ENCODE data around the gene KDM2A.
"Not testable (repeated sequence)": the region's sequence is repeated elsewhere in the genome, so short reads cannot be mapped to it uniquely, and the experiment has no call there.

Gene KDM2A

DNA sequence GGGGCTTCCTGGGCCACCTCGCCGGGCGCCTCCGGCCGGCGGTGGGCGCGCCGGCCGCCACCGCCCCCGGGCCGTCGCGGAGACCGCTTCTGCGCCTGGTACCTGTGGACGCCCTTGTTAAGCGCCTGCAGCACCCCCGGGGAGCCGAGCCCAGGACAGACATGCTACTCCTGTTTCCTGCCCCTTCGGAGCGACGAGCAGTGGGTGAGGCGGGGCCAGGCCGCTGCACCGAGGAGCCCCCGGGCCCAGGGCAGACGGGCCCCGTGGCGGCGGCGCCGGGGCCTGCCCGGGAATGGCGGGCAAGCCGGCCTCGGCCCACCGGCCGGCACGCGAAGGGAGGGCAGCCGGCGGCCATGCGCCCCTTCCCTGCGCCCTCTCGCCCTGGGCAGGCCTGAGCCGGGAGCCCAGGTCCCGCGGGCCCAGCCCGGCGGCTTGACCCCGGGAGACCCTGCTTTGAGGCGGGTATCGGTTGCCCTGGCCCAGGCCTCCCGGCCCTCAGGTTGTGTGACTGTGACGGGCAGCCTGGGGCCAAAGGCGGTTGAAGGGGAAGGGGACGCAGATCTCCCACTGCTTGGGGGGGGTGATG, 789 bp upstream of the KDM2A start:
- DNase-seq: peak; percentile 59

DNA sequence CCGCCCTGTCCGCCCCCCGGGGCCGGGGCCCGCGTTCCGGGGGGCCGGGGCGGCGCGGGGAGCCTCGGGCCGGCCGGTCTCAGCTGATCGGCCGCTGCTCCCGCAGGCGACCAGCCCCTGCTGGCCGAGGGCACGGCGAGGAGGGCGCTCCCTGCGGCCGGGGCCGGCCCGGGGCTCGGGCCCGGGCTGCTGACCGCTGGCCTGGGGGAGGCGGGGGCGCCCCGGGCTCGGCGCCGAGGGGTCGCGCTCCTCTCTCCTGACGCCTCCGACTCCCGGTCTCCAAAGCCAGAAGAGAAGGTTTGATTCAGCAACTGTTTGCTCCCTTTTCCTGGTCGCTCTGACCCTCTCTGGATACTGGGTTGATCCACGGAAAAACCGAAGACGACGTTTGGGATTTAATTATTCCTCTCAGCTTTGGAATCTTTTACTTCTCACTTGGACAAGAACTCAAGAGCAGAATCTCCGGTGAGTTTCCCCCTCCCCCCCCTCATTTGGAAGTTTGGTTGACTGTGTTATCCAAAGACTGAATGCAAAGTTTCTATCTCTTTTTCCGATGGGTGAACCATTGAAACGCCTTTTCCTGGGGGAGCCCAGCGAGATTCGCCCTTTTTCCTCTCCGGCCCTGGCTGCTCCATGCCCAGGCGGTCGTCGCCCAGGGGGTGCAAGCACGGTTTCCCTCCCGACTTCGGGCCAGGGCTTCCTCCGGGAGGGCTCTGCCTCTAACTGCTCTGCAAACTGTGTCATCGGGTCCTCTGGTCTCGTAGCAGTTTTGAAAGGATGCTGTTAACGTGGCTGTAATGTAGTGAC, 725 bp downstream of the KDM2A start:
- DNase-seq: no peak

GRCh38 chr11:67120456-67120855, 1.4 kb downstream of the KDM2A start:
- DNase-seq: no peak

GRCh38 chr11:67120881-67121710, 2.0 kb downstream of the KDM2A start:
- peak; percentile 36 for DNase-seq

DNA sequence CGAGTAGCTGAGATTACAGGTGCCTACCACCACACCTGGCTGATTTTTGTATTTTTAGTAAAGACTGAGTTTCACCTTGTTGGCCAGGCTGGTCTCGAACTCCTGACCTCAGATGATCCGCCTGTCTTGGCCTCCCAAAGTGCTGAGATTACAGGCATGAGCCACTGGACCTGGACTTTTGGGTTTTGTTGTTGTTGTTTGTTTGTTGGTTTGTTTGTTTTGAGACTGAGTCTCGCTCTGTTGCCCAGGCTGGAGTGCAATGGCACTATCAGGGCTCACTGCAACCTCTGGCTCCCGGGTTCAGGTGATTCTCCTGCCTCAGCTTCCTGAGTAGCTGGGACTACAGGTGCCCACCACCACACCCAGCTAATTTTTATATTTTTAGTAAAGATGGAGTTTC, 4.7 kb downstream of the KDM2A start:
- DNase-seq: not testable (repeated sequence)

GRCh38 chr11:67126243-67126642, 7.2 kb downstream of the KDM2A start:
- DNase-seq: not testable (repeated sequence)

DNA sequence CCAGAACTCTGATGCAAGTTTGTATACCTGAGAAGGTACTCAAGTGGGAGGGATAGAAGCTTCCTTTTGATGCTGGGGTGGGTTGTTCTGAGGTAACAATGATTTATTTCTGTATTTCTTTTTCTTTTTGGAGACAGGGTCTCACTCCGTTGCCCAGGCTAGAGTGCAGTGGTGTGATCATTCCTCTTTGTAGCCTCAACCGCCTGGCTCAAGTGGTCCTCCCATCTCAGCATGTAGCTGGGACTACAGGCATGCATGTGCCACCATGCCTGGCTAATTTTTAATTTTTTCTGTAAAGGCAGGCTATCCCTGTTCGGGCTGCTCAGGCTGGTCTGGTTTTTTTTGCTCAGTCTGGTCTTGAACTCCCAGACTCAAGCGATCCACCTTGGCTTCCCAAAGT, 7.9 kb downstream of the KDM2A start:
- no peak for DNase-seq

- not testable (repeated sequence) for DNase-seq
Measured at GRCh38 chr11:67130861-67131260, 11.8 kb downstream of the KDM2A start.

DNA sequence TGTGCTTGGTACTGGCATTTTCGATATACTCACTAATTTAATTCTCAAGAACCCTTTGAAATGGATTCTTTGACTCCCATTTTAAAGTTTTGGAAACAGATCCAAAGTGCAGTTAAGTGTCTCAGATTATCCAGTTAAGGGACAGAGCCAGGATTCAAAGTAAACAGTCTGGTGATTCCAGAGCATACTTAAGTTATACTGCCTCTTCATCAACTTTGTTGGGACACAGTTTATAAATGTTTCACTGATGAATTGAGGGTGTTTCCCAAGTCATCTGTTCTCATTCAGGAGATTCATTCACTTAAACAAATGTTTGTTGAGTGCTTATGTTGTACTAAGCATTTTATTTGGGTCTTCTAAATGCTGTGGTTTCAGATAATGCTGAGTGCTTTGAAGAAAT, 17.1 kb downstream of the KDM2A start:
- no peak for DNase-seq

- no peak for DNase-seq
Measured at GRCh38 chr11:67138922-67139321, 19.9 kb downstream of the KDM2A start.

GRCh38 chr11:67146516-67147226, 27.6 kb downstream of the KDM2A start:
- DNase-seq: no peak

DNA sequence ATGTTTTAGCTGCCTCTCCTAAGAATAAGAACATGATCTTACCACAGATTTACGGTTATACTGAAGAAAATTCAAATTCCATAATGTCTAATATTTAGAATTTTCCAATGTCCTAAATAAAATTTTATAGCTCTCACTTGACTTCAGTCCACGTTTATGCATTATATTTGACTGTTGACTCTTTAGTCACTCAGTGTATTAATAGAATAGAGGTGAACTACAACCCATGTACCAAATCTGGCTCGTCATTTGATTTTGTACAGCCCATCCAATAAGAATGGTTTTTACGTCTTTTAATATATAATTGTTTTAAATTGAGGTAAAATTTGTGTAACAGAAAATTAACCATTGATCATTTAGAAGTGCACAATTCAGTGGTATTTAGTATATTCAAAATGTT, 34.9 kb downstream of the KDM2A start:
- no peak for DNase-seq

DNA sequence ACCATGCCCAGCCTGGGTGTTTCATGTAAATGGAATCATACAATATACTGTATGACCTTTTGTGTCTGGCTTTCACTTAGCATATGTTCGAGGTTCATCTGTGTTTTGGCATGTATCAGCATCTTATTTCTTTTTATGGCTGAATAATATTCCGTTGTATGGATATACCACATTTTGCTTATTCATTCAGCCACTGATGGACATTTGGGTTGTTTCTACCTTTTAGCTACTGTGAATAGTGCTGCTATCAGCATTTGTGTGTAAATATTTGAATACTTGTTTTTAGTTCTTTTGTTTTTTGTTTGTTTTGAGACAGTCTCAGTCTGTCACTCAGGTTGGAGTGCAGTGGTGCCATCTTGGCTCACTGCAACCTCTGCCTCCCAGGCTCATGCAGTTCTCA, 35.7 kb downstream of the KDM2A start:
- no peak for DNase-seq

DNA sequence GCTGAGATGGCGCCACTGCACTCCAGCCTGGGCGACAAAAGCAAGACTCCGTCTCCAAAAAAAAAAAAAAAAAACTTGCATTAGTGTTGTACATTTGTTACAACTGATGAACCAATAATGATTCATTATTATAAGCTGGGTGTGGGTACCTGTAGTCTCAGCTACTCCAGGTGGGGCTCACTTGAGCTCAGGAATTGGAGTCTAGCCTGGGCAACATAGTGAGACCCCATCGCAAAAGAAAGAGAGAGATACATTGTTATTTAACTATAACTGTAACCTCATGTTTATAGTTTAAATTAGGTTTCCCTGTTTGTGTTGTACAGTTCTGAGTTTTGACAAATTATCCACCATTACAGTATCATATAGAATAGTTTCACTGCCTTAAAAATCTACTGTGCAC, 38.6 kb downstream of the KDM2A start:
- DNase-seq: no peak

- DNase-seq: no peak
Measured at GRCh38 chr11:67158221-67158620, 39.2 kb downstream of the KDM2A start.

DNA sequence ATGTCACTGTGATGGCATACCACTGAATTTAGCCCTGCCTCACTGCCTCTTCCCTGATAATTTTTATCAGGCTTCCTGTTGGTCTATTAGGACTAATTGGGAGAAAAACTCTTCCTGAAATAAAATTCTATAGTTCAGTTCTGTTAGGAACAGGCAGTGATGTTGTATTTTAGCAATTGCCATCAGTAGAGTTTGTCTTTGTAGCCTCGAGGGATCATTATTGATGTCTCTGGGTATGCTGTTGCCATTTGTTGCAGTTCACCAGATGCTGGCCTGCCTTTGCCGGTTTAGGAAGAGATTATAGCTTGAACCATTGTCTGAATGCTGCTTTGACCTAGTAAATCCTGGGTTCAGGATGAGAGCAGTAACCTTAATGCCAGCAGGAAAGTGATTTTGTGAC, 41.0 kb downstream of the KDM2A start:
- DNase-seq: no peak

- DNase-seq: no peak
Measured at GRCh38 chr11:67160872-67161783, 42.1 kb downstream of the KDM2A start.

DNA sequence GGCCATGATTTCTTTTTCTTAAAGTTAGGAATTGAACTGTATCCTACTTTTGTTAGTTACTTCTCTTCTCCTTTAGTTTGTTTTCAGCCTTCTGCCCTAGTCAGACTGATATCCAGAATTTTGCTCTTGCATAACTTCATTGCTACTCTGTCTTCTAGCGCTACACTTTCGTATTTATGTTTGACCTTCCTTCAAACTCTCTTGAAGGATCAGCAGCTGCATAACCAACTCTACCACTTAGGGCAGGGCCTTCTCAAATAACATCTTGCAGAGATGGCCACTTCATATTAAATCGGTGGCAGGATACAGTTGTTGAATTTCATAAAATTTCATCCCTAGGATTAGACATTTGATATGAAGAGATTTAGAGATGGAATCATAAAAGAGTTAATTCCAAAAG, 43.9 kb downstream of the KDM2A start:
- no peak for DNase-seq

DNA sequence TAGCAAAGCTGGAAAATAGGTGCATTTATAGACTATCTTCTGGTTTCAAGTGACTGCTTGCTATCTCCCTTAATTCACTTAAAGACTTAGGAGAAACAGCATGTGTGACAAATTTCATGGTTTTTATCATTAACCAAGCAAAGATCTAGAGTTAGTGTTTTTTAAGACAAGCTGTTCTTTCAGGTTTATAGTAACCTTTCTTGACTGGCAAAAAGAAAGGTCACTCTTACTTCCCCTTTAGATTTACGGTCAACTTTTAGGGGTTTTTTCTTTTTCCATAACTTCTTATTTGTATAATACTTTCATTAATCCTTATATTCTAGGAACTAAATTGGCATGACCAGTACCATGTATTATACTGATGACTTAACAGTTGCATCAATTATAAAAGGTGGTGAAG, 46.6 kb downstream of the KDM2A start:
- no peak for DNase-seq

GRCh38 chr11:67167091-67167490, 48.0 kb downstream of the KDM2A start:
- no peak for DNase-seq

DNA sequence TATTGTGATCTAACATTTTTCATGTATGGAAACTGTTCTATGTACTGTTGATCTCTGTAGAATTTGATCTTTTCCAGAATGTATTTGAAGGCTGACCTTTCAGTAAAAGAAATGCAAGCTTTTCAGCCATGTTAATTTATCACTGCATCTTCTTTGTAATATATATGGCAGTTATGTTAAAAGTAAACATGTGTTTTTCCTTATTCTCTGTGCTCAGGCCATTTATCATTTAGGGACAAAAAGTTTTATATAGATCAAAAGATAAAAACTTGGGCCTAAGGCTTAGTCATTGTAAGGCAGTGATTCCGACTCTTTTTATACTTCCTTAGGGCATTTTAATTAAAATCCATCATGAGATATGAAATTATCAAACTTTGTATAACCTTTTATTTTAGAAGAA, 48.7 kb downstream of the KDM2A start:
- no peak for DNase-seq

- DNase-seq: not testable (repeated sequence)
Measured at GRCh38 chr11:67168911-67169310, 49.8 kb downstream of the KDM2A start.

All from CD4-positive, alpha-beta T cell treated with Interleukin-21 for 1 hour (primary cell).